SK-N-SH (cell line): Measurements from ENCODE around the gene ZNF385C.
"Not testable (repeated sequence)": the region's sequence is repeated elsewhere in the genome, so short reads cannot be mapped to it uniquely, and the experiment has no call there.

ENCODE experiments used
- EZH2phosphoT487 ChIP-seq: fragments of 200-600 bp; sonication (generic); IDR thresholded peaks from 2 replicates; pipeline ENCODE4 v1.6.1; 2017; ENCODE audit warnings: low read depth, mixed run types, mild to moderate bottlenecking, antibody characterized with exemption, moderate library complexity, borderline replicate concordance
- FOXM1 ChIP-seq: IDR thresholded peaks from 2 replicates; pipeline ENCODE4 v1.4.0; 2012; ENCODE audit warnings: low read depth, mild to moderate bottlenecking
- JUND ChIP-seq: IDR thresholded peaks from 2 replicates; pipeline ENCODE4 v1.4.0; 2012
- MEF2A ChIP-seq: IDR thresholded peaks from 2 replicates; pipeline ENCODE4 v1.4.0; 2012; ENCODE audit warnings: low read depth, borderline replicate concordance
- MXI1 ChIP-seq: IDR thresholded peaks from 2 replicates; pipeline ENCODE4 v1.6.1; 2012; ENCODE audit warnings: mild to moderate bottlenecking, low read depth, low read length, improper control_type of control experiment
- POLR2AphosphoS5 ChIP-seq: IDR thresholded peaks from 2 replicates; pipeline ENCODE4 v1.6.1; 2012; ENCODE audit warnings: low read depth, low read length
- RFX5 ChIP-seq: IDR thresholded peaks from 2 replicates; pipeline ENCODE4 v1.6.1; 2012; ENCODE audit warnings: mild to moderate bottlenecking, improper control_type of control experiment, low read length
- RXRA ChIP-seq: IDR thresholded peaks from 2 replicates; pipeline ENCODE4 v1.4.0; 2012; ENCODE audit warnings: low read depth, mild to moderate bottlenecking, borderline replicate concordance
- TAF1 ChIP-seq: IDR thresholded peaks from 2 replicates; pipeline ENCODE4 v1.6.1; 2012; ENCODE audit warnings: low read depth, mild to moderate bottlenecking, low read length, moderate library complexity, borderline replicate concordance
- TCF12 ChIP-seq: IDR thresholded peaks from 2 replicates; pipeline ENCODE4 v1.4.0; 2012
- TEAD4 ChIP-seq: IDR thresholded peaks from 2 replicates; pipeline ENCODE4 v1.4.0; 2012; ENCODE audit warnings: mild to moderate bottlenecking, borderline replicate concordance; ENCODE audit not compliant: insufficient read depth
- TF ChIP-seq, protein P1 (sequence below): IDR thresholded peaks from 2 replicates; pipeline ENCODE4 v1.4.0; 2012; ENCODE audit warnings: low read depth
- TF ChIP-seq, protein P2 (sequence below): fragments of 200-600 bp; sonication (generic); IDR thresholded peaks from 2 replicates; pipeline ENCODE4 v1.6.1; 2017; ENCODE audit warnings: antibody characterized with exemption, mild to moderate bottlenecking, moderate library complexity
- TF ChIP-seq, protein P3 (sequence below): fragments of 150-350 bp; IDR thresholded peaks from 2 replicates; pipeline ENCODE4 v1.6.1; 2017; ENCODE audit warnings: antibody characterized with exemption, low read length, low read depth, borderline replicate concordance

DNA sequence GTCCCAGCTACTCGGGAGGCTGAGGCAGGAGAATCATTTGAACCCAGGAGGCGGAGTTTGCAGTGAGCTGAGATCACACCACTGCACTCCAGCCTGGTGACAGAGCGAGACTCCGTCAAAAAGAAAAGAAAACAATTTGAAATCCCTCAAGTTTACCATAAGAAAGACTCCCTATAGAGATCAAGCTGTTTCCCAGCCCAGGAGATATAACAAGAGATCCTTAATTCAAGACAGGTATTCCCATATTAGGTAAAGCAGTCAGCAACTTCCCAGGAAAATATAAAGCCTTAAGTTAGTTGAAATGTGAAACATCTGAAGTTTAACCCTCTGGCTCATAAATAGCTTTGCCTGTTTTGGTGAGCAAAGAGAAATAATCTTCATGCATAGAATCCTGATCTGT is 85.9 kb downstream of the ZNF385C start:
- not testable (repeated sequence) for TF ChIP-seq EZH2phosphoT487, MEF2A, RFX5, TAF1, RXRA, JUND, FOXM1, TEAD4, TCF12, POLR2AphosphoS5, MXI1
- TF ChIP-seq, protein P1, sequence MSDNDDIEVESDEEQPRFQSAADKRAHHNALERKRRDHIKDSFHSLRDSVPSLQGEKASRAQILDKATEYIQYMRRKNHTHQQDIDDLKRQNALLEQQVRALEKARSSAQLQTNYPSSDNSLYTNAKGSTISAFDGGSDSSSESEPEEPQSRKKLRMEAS, result not testable (repeated sequence)
- TF ChIP-seq, protein P2, sequence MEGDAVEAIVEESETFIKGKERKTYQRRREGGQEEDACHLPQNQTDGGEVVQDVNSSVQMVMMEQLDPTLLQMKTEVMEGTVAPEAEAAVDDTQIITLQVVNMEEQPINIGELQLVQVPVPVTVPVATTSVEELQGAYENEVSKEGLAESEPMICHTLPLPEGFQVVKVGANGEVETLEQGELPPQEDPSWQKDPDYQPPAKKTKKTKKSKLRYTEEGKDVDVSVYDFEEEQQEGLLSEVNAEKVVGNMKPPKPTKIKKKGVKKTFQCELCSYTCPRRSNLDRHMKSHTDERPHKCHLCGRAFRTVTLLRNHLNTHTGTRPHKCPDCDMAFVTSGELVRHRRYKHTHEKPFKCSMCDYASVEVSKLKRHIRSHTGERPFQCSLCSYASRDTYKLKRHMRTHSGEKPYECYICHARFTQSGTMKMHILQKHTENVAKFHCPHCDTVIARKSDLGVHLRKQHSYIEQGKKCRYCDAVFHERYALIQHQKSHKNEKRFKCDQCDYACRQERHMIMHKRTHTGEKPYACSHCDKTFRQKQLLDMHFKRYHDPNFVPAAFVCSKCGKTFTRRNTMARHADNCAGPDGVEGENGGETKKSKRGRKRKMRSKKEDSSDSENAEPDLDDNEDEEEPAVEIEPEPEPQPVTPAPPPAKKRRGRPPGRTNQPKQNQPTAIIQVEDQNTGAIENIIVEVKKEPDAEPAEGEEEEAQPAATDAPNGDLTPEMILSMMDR, result not testable (repeated sequence)
- TF ChIP-seq, protein P3, sequence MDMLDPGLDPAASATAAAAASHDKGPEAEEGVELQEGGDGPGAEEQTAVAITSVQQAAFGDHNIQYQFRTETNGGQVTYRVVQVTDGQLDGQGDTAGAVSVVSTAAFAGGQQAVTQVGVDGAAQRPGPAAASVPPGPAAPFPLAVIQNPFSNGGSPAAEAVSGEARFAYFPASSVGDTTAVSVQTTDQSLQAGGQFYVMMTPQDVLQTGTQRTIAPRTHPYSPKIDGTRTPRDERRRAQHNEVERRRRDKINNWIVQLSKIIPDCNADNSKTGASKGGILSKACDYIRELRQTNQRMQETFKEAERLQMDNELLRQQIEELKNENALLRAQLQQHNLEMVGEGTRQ, result not testable (repeated sequence)
